SJSA1 (cell line): Measurements from ENCODE around the gene CIROP. TPM values are rescaled to one million over a fixed set of nuclear protein-coding genes. Genes with fewer than 3 reads are reported as not detected.

ENCODE experiments used
- DNase-seq, 2 experiments: peaks; one replicate each; pipeline ENCODE4 v3.0.0-alpha.2; 2015 to 2020; ENCODE audit warnings: low spot score in 2 of 2, low read depth in 1 of 2
- H3K27ac ChIP-seq: fragments of 250-450 bp; sonication (Bioruptor Pico); 2 replicates; pipeline ENCODE4 v1.5.1; 2020; ENCODE audit warnings: mild to moderate bottlenecking, moderate library complexity
- H3K27me3 ChIP-seq: fragments of 250-450 bp; sonication (Bioruptor Pico); replicated peaks from 2 replicates; pipeline ENCODE4 v1.5.1; 2020; ENCODE audit warnings: mild to moderate bottlenecking, moderate library complexity
- H3K36me3 ChIP-seq: fragments of 250-450 bp; sonication (Bioruptor Pico); 2 replicates; pipeline ENCODE4 v1.5.1; 2020; ENCODE audit warnings: mild to moderate bottlenecking
- H3K4me1 ChIP-seq: fragments of 250-450 bp; sonication (Bioruptor Pico); replicated peaks from 2 replicates; pipeline ENCODE4 v1.6.1; 2021; ENCODE audit warnings: mild to moderate bottlenecking
- H3K4me3 ChIP-seq: fragments of 250-450 bp; sonication (Bioruptor Pico); 2 replicates; pipeline ENCODE4 v1.5.1; 2020; ENCODE audit warnings: mild to moderate bottlenecking
- H3K9me3 ChIP-seq: fragments of 250-450 bp; sonication (Bioruptor Pico); replicated peaks from 2 replicates; pipeline ENCODE4 v1.5.1; 2020; ENCODE audit warnings: mild to moderate bottlenecking
- total RNA-seq: library from RNA; depleted of rRNA; stranded (reverse); fragments of >200 nt; shearing (Covaris generic); gene quantifications from 2 replicates; pipeline ENCODE4 v1.2.3, GENCODE V29; 2014

Gene CIROP
- total RNA-seq, 1 experiment from 2014 or later, result not detected

DNA sequence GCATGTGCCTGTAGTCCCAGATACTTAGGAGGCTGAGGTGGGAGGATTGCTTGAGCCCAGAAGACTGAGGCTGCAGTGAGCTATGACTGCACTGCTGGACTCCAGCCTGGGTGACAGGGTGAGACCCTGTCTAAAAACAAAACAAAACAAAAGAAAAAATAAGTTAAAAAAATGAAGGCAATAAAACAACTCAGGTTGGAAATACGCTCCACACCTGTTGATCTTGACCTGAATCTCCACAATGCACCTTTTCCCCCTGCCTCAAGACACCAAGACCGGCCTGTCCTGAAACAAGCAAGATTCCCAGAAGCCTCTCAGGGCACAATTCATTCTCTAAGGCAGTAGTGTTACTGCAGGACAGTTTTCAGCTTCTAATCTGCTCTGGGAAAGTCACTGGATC is 35.1 kb upstream of the CIROP start:
- Histone ChIP-seq H3K4me3 (no peak overlapping the region), H3K27ac (no peak overlapping the region)
- DNase-seq, result no peak

DNA sequence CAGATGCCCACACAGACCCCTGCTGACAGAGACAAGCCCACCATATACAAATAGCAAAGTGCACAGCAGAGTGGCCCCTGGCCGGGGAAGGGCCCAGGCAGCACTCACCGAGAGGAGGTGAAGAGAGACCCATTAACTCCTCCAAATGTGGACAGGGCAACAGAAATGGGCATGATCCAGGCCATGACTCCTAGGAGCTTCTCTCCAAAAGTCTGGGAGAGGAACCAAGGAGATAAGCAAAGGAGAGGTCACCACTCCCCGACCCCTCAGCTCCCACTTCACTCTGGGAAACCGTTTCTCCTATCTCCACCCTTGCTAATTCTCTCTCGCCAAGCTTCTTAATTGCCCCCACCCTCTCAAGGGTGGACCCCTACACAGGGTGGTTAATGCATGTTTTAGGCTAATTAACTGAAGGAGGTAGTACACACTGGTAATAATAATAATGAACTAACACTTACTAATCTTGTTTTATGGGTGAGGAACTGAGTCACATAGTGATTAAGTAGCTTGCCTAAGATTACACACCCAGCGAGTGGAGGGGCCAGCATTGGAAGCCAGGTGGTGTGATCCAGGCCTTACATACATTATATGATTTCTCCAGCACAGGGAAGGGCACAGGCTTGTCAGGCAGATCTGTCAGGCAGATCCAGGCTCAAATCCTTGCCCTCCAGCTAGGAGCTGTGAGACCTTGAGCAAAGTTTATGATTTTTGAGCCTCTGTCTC is 33.2 kb upstream of the CIROP start:
- H3K4me1 ChIP-seq, result no peaks in the 10 kb centered on the region
- no peaks in the 10 kb centered on the region for H3K36me3 ChIP-seq
- no peaks in the 10 kb centered on the region for H3K27me3 ChIP-seq
- no peak for DNase-seq
- H3K27ac ChIP-seq, result no peak overlapping the region
- no peak overlapping the region for H3K4me3 ChIP-seq
- no peaks in the 10 kb centered on the region for H3K9me3 ChIP-seq

More for the DNA sequence above, 35.1 kb upstream of the CIROP start:
- no peaks in the 10 kb centered on the region for H3K9me3 ChIP-seq
- H3K36me3 ChIP-seq, result no peaks in the 10 kb centered on the region
- no peaks in the 10 kb centered on the region for H3K4me1 ChIP-seq
- H3K27me3 ChIP-seq, result no peaks in the 10 kb centered on the region

DNA sequence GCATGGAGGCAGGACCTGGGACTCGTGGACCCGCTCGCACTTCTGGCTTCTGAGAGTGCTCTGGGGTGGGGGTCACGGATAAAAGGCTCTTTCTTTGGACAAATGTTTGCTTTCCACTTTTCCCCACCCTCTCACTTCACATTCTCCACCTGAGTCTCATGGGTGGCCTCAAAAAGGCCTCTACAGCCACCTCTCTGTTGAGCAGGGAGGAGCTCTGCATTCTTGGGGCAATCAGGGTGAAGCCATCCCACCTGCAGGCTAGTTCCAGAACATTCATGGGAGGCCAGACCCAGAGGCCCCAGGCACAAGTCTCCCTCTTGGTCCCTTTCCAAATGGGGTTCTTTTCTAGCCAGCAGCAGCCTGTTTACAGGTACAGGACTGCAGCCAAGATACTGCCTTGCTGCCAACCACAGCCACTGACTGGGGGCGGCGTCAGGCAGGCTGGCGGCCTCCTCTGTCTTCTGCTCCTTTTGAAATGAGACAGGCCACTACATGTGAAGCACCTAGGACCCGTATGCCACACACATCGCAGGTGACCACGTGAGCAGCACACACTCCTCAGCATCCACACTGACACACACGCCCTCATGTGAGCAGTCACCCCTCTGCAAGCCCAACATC is 32.5 kb upstream of the CIROP start:
- no peak overlapping the region for H3K4me3 ChIP-seq
- H3K27ac ChIP-seq, result no peak overlapping the region
- no peaks in the 10 kb centered on the region for H3K36me3 ChIP-seq
- H3K27me3 ChIP-seq, result no peaks in the 10 kb centered on the region
- DNase-seq, result no peak
- no peaks in the 10 kb centered on the region for H3K4me1 ChIP-seq
- H3K9me3 ChIP-seq, result no peaks in the 10 kb centered on the region

DNA sequence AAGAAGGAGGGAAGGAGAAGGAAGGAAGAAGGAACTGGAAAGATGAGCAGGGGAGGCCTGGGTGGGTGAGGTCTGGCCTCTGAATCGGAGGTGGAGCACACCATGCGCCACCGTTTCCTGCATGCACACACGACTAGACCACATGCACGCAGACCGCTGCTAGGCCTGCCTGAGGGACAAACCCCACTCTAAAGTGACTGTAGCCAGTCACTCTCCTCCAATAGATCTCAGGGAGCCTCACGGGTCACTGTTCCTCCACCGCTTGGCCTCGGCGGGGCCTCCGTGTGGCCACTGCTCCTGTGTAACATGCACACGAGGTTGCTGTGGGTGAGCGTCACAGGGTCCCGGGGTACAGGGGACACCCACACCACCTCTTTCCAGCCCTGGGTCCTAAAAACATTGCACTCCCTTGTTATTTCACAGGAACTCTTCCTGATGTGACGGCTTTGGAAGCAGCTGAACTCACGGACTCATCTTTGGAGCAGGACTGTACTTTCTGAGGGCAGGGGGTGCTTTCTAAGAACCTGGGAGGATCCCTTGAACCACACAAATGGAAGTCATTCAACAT is 31.9 kb upstream of the CIROP start:
- Histone ChIP-seq H3K4me1 (no peaks in the 10 kb centered on the region), H3K4me3 (no peak overlapping the region), H3K27ac (no peak overlapping the region), H3K36me3 (no peaks in the 10 kb centered on the region), H3K27me3 (no peaks in the 10 kb centered on the region), H3K9me3 (no peaks in the 10 kb centered on the region)
- no peak for DNase-seq

DNA sequence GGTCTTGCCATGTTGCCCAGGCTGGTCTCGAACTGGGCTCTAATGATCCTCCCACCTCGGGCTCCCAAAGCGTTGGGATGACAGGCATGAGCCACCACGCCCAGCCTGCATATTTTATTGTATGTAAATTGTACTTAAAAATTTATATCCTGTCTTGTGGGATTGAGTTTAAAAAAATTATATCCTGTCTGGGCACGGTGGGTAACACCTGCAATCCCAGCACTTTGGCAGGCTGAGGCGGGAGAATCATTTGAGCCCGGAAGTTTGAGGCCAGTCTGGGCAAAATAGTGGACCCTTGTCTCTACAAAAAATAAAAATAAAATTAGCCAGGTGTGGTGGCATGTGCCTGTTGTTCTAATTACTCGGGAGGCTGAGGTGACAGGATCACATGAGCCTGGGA is 28.2 kb upstream of the CIROP start:
- Histone ChIP-seq H3K27ac (no peak overlapping the region), H3K4me3 (no peak overlapping the region), H3K36me3 (no peaks in the 10 kb centered on the region), H3K27me3 (no peaks in the 10 kb centered on the region), H3K4me1 (no peaks in the 10 kb centered on the region), H3K9me3 (no peaks in the 10 kb centered on the region)
- no peak for DNase-seq

DNA sequence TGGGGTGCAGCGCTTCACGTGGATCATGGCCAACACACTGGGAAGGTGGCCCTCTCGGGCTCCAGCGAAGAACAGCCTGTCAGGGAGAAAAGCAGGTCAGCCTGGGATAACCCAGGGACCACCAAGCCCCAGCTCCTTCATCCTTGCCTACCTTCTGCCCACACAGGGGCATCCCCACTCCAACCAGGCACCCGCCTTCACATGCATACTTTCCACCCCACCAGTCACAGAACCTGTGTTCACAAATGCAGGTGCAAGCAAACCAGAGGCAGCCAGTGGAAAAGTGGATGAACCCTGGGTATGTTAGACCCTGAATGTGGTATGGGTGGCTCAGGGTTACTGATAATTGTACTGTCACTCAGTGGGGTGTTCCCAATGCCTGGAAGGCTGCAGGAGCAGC is 26.7 kb upstream of the CIROP start:
- no peaks in the 10 kb centered on the region for H3K9me3 ChIP-seq
- H3K27me3 ChIP-seq, result no peaks in the 10 kb centered on the region
- no peaks in the 10 kb centered on the region for H3K4me1 ChIP-seq
- no peak overlapping the region for H3K4me3 ChIP-seq
- H3K36me3 ChIP-seq, result no peaks in the 10 kb centered on the region
- DNase-seq, result no peak
- H3K27ac ChIP-seq, result no peak overlapping the region

DNA sequence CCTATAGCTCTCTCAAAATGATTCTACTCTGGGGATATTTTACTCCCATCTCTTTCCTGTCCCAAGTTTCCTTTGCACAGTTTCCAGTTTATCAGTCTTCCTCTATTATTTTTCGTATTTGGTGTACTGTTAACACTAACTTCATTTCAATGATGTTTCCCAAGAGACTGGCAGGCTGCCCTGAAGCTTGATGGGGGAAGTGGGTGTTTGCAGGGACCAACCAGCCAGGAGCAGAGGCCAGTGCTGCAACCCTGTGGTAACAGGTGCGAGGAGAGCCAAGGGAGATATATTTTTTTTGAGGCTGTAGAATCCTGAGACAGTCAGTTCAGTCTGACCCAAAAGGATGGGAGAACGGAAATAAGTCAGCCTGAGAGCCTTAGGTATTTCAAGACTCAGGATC is 26.1 kb upstream of the CIROP start:
- H3K27ac ChIP-seq, result no peak overlapping the region
- no peaks in the 10 kb centered on the region for H3K27me3 ChIP-seq
- no peaks in the 10 kb centered on the region for H3K36me3 ChIP-seq
- no peaks in the 10 kb centered on the region for H3K4me1 ChIP-seq
- no peak for DNase-seq
- H3K9me3 ChIP-seq, result no peaks in the 10 kb centered on the region
- no peak overlapping the region for H3K4me3 ChIP-seq

DNA sequence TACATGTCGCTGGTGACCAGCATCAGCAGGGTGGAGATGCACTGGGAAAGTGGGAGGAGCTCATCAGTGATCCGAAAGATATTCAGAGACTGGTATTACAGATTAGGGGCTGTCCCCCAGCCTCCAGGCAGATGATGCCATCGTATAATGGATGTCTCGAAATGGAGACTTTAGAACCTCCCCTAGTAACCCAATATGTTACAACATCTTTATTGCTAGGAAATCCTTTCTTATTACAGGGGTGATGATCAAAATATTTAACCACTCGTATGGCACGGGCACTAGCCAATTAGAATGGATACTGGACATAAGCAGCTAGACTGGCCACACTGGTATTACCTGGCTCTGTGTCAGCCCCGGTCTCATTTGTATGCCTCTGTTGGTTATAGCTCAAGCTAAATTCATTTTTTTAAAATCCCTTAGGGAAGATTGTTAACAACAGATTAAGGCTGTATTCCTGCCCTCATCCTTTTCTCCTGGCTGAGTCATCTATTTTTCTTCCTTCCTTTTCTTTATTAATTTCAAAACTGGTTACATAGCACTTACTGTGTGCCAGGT is 25.0 kb upstream of the CIROP start:
- no peak for DNase-seq
- Histone ChIP-seq H3K36me3 (no peaks in the 10 kb centered on the region), H3K9me3 (no peaks in the 10 kb centered on the region), H3K4me3 (no peak overlapping the region), H3K27me3 (no peaks in the 10 kb centered on the region), H3K4me1 (no peaks in the 10 kb centered on the region), H3K27ac (no peak overlapping the region)

DNA sequence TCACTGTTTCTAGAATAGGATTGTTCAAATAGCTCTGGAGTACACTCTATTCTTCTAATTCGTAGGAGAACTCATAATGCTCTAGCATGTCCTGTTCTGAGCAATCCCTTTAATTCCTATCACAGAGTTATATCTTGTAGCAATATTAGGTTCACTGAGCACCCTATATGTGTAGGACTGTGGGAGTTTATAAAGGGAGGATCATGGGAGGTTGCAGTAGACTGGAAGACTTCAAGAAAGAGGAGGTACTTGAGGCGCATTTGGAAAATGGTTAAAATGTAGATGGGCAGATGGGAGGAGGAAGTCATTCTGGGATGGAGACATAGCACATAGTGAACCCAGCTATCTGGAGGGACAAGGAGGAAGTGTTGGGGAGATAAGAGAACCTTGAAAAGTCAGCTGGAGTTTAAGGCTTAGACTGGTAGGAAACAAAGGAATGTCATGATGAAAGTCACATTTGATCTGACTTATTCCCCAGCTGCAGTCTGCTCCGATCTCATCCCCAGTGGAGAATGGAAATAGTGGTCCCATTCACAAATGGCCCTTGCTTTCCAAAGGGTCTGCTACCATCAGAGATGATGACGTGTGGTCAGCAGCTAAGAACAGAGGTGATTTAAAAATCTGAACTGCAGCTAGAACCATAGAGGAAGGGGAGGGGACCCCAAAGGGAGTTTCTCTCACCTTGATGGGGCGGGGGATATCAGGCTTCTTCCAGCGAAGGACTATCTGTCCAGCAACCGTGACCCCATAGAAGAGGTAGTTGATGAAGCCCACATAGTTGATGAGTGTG is 24.4 kb upstream of the CIROP start:
- no peaks in the 10 kb centered on the region for H3K9me3 ChIP-seq
- no peaks in the 10 kb centered on the region for H3K27me3 ChIP-seq
- H3K4me3 ChIP-seq, result no peak overlapping the region
- no peaks in the 10 kb centered on the region for H3K4me1 ChIP-seq
- DNase-seq, result no peak
- H3K36me3 ChIP-seq, result no peaks in the 10 kb centered on the region
- H3K27ac ChIP-seq, result no peak overlapping the region

DNA sequence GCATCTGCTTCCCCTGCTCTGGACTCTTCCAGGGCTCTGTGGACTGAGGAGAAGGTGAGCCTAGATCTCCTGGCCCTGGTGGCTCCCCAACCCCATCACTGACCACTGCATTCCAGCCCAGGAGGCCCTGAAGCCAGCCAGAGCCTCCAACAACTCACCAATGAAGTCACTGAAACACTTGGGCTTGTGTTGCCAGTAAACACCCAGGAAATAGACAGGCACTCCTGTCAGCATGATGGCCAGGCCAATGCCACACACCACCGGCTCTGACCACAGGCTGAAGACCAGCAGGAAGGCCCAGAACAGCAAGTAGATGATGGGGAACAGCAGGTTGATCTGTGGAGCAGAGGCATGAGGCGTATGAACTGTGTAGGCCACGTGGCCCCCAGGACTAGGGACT is 23.1 kb upstream of the CIROP start:
- Histone ChIP-seq H3K4me3 (no peak overlapping the region), H3K36me3 (no peaks in the 10 kb centered on the region), H3K27ac (no peak overlapping the region), H3K4me1 (no peaks in the 10 kb centered on the region), H3K9me3 (no peaks in the 10 kb centered on the region), H3K27me3 (no peaks in the 10 kb centered on the region)
- no peak for DNase-seq

DNA sequence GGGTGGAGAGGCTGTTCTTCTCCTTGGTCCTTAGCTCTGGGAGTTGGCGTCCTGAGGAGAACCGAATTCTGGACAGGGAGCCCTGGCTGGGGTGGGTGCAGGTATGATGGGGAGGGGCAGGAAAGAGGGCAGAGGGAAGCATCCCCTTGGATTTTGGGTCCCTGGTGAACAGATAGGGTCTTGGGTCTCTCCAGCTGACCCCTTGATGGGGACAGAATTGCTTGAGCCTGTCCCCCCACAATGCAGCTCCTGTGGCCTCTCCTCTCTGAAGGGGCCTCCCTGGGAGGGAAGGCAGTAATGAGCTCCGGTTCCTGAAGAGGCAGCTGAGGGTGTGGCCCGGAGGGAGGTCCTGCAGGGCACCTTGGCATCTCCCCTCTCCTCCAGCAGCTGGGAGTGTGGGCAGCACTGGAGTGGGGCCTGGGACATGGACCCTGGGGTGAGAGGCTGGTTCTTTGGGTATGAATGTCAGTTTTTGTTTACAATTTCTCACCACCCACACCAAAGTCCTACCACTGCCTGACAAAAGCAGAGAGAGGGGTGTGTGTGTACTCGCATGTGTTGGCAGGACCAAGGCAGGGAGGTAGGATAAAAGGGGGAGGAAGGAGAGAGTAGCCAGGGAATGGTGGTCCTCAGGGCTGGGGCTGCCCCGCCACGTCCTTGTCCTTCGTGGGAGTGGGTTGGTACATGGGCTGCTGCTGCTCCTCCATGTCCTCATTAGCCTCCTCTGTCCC is 21.9 kb upstream of the CIROP start:
- Histone ChIP-seq H3K27ac (no peak overlapping the region), H3K4me3 (no peak overlapping the region), H3K27me3 (no peaks in the 10 kb centered on the region), H3K4me1 (no peaks in the 10 kb centered on the region), H3K36me3 (no peaks in the 10 kb centered on the region), H3K9me3 (no peaks in the 10 kb centered on the region)
- no peak for DNase-seq

DNA sequence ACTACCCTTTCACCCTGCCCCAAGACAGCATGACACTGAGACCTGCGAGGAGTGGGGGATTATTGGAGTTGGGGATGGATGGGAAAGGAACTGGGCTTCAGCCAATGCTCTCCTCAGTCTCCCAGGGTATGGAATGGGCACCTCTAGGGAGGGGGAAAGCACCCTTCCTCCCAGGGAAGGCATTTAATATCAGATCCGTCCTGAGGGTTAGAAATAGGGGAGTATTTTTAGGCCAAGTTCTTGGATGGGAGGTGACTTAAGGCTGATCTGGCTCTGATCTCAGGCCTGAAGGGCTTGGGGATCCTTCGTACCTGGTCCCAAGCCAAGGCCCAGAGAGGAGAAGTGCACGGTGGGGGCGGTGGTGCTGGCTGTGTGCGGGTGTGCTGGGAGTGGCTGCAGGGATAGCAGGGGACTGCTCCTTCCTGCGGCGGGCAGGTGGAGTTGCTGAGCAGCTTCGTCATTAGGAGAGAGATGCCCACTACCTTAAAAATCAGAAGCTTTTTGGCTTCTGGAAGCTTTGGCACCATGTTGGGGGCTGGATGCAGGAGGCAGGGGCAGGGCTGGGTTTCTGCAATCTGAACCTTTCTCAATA is 21.2 kb upstream of the CIROP start:
- H3K27me3 ChIP-seq, result no peaks in the 10 kb centered on the region
- H3K4me3 ChIP-seq, result no peak overlapping the region

DNA sequence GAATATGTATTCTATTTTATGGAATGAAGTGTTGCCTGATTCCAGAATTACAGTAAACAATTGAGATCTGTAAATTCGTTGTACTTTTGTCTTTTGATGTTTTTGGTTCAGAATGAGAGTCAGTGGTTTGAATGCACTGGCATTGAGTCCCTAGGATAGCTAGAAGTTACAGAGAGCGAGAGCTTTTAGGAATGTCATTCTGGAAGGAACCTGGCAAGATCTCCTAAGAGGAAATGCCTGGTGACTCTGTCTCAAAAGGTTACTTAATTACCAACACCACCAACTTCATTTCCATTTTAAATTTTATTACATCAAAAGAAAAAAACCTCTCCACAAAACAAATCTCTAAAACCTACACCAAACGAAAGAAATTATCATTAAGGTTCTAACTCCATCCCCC is 20.2 kb upstream of the CIROP start:
- H3K4me1 ChIP-seq, result peaks cover 8% of the 10 kb centered on the region
- H3K27ac ChIP-seq, result no peak overlapping the region
- no peaks in the 10 kb centered on the region for H3K9me3 ChIP-seq
- no peaks in the 10 kb centered on the region for H3K27me3 ChIP-seq
- H3K36me3 ChIP-seq, result no peaks in the 10 kb centered on the region
- no peak for DNase-seq
- no peak overlapping the region for H3K4me3 ChIP-seq

More for the DNA sequence above, 21.2 kb upstream of the CIROP start:
- Histone ChIP-seq H3K36me3 (no peaks in the 10 kb centered on the region), H3K4me1 (peaks cover 6% of the 10 kb centered on the region), H3K27ac (no peak overlapping the region), H3K9me3 (no peaks in the 10 kb centered on the region)
- no peak for DNase-seq
